HepG2 (cell line): Measurements from ENCODE around the gene AHCYL1. TPM values are rescaled to one million over a fixed set of nuclear protein-coding genes. Genes with fewer than 3 reads are reported as not detected.
A peak's percentile ranks its signal among the peaks of the same experiment; 100 is the strongest.

Experiments
- CHD4 ChIP-seq: fragments of 200-600 bp; sonication (generic); IDR thresholded peaks from 2 replicates; pipeline ENCODE4 v1.7.0; 2017; ENCODE audit warnings: mild to moderate bottlenecking, low read length, borderline replicate concordance
- HIC2 ChIP-seq: sonication (generic); formaldehyde crosslinking; IDR thresholded peaks from 2 replicates; pipeline ENCODE4 v1.9.0; 2022; ENCODE audit warnings: low read depth, missing genetic modification reagents
- HIVEP1 ChIP-seq: sonication (generic); formaldehyde crosslinking; IDR thresholded peaks from 2 replicates; pipeline ENCODE4 v1.4.0; 2020; ENCODE audit warnings: mild to moderate bottlenecking, missing genetic modification reagents
- NFE2L1 ChIP-seq: sonication (generic); formaldehyde crosslinking; IDR thresholded peaks from 2 replicates; pipeline ENCODE4 v1.4.0; 2020; ENCODE audit warnings: missing genetic modification reagents, mild to moderate bottlenecking, borderline replicate concordance
- ZBTB14 ChIP-seq: sonication (generic); formaldehyde crosslinking; IDR thresholded peaks from 2 replicates; pipeline ENCODE4 v1.4.0; 2020; ENCODE audit warnings: missing genetic modification reagents
- ZBTB46 ChIP-seq: sonication (generic); formaldehyde crosslinking; IDR thresholded peaks from 2 replicates; pipeline ENCODE4 v1.4.0; 2020; ENCODE audit warnings: mild to moderate bottlenecking, missing genetic modification reagents, borderline replicate concordance
- ZNF264 ChIP-seq: sonication (generic); formaldehyde crosslinking; IDR thresholded peaks from 2 replicates; pipeline ENCODE4 v1.4.0; 2020; ENCODE audit warnings: missing genetic modification reagents
- ZNF710 ChIP-seq: sonication (generic); formaldehyde crosslinking; IDR thresholded peaks from 2 replicates; pipeline ENCODE4 v1.5.0; 2020; ENCODE audit warnings: mild to moderate bottlenecking, missing genetic modification reagents, borderline replicate concordance
- ZNF839 ChIP-seq: sonication (generic); formaldehyde crosslinking; IDR thresholded peaks from 2 replicates; pipeline ENCODE4 v1.4.0; 2020; ENCODE audit warnings: missing genetic modification reagents, mild to moderate bottlenecking, borderline replicate concordance
- ZNF850 ChIP-seq: sonication (generic); formaldehyde crosslinking; conservative IDR thresholded peaks from 2 replicates; pipeline ENCODE4 v1.9.0; 2021; ENCODE audit warnings: mild to moderate bottlenecking, missing genetic modification reagents
- ZSCAN25 ChIP-seq: sonication (generic); formaldehyde crosslinking; IDR thresholded peaks from 2 replicates; pipeline ENCODE4 v1.8.0; 2022; ENCODE audit warnings: mild to moderate bottlenecking, missing genetic modification reagents
- polyA plus RNA-seq, 8 experiments: library from polyadenylated mRNA; depleted of rRNA in 3 of 8; stranded (reverse) in 7 of 8; unstranded in 1 of 8; fragments of >200 nt; fragmentation: Illumina TruSeq in 4 of 8; extraction: Trizol in 4 of 8; gene quantifications; 2 replicates each; pipeline versions ENCODE4 v1.2.1 to v1.2.3, GENCODE V29; 2011 to 2016; ENCODE audit warnings: low read depth in 4 of 8, missing spikeins in 1 of 8, mixed read lengths in 1 of 8; ENCODE audit not compliant: insufficient read depth in 1 of 8
- total RNA-seq, 5 experiments: library from RNA; depleted of rRNA; stranded (reverse); fragments of >200 nt; fragmentation: Illumina TruSeq; extraction: Trizol; gene quantifications; 2 replicates each; pipeline ENCODE4 v1.2.3, GENCODE V29; 2016; ENCODE audit warnings: low read depth in 1 of 5
- TF ChIP-seq, protein P1 (sequence below): IDR thresholded peaks from 2 replicates; pipeline ENCODE4 v1.6.1; 2012; ENCODE audit warnings: low read length, improper control_type of control experiment
- TF ChIP-seq, protein P2 (sequence below): sonication (generic); formaldehyde crosslinking; IDR thresholded peaks from 2 replicates; pipeline ENCODE4 v1.5.1; 2020; ENCODE audit warnings: mild to moderate bottlenecking, missing genetic modification reagents, moderate library complexity
- TF ChIP-seq, protein P3 (sequence below): sonication (generic); formaldehyde crosslinking; conservative IDR thresholded peaks from 2 replicates; pipeline ENCODE4 v1.4.0; 2020; ENCODE audit warnings: missing genetic modification reagents

The AHCYL1 gene
- total and polyA plus RNA-seq, 2 of the 13 experiments (the other 11 are each of a cell fraction or from before 2014, with no cell fraction given): 40.9 to 76.3 TPM

DNA sequence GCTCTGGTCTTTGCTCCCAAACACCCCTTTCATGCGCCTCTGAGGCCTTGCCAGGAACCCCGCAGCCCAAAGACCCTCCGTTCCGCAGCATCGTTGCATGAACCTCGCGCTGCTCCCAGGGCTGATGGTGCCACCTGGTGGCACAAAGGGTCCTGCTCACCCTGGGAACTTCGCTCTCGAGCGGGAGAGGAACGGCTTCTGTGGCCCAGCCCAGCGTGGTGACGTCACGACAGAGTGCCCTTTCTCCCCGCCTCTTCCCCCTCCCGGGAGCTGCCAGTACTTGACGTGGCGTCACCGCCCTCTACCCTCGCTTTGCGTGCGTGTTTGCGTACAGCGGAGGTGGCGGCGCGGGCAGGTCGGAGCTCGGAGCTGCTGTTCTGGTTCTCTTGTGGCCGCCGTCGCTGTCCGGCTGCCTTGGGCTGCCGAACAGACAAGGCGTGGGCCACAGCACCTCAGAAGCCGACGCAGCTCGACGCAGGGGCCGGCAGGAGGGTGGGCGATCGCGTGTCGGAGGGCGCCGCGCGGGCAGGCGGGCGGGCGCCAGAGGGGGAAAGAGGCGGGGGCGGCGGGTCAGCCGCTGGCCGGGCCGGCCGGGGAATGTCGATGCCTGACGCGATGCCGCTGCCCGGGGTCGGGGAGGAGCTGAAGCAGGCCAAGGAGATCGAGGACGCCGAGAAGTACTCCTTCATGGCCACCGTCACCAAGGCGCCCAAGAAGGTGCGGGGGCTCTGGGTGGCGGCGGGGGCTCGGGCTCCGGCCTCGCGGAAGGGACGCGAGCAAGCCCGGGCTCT is at the start of gene AHCYL1 (continued):
- TF ChIP-seq HIC2 (CRISPR knock-in tag) (no peak; the same call in 1 of the 2 replicates), ZNF710 (CRISPR knock-in tag) (no peak), NFE2L1 (CRISPR knock-in tag) (no peak), ZBTB14 (CRISPR knock-in tag) (peak; percentile 47; the same call in 1 of the 2 replicates), ZNF839 (CRISPR knock-in tag) (no peak; the same call in 1 of the 2 replicates), ZNF264 (0 out of 2 replicates have a peak, but pooled peaks have one; percentile 40), CHD4 (no peak), HIVEP1 (CRISPR knock-in tag) (peak; percentile 37; the same call in 1 of the 2 replicates), ZBTB46 (no peak), ZSCAN25 (CRISPR knock-in tag) (peak; percentile 62; the same call in 1 of the 2 replicates), ZNF850 (no peak)
- TF ChIP-seq, protein P1, sequence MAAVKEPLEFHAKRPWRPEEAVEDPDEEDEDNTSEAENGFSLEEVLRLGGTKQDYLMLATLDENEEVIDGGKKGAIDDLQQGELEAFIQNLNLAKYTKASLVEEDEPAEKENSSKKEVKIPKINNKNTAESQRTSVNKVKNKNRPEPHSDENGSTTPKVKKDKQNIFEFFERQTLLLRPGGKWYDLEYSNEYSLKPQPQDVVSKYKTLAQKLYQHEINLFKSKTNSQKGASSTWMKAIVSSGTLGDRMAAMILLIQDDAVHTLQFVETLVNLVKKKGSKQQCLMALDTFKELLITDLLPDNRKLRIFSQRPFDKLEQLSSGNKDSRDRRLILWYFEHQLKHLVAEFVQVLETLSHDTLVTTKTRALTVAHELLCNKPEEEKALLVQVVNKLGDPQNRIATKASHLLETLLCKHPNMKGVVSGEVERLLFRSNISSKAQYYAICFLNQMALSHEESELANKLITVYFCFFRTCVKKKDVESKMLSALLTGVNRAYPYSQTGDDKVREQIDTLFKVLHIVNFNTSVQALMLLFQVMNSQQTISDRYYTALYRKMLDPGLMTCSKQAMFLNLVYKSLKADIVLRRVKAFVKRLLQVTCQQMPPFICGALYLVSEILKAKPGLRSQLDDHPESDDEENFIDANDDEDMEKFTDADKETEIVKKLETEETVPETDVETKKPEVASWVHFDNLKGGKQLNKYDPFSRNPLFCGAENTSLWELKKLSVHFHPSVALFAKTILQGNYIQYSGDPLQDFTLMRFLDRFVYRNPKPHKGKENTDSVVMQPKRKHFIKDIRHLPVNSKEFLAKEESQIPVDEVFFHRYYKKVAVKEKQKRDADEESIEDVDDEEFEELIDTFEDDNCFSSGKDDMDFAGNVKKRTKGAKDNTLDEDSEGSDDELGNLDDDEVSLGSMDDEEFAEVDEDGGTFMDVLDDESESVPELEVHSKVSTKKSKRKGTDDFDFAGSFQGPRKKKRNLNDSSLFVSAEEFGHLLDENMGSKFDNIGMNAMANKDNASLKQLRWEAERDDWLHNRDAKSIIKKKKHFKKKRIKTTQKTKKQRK: no peak
- TF ChIP-seq, protein P2, sequence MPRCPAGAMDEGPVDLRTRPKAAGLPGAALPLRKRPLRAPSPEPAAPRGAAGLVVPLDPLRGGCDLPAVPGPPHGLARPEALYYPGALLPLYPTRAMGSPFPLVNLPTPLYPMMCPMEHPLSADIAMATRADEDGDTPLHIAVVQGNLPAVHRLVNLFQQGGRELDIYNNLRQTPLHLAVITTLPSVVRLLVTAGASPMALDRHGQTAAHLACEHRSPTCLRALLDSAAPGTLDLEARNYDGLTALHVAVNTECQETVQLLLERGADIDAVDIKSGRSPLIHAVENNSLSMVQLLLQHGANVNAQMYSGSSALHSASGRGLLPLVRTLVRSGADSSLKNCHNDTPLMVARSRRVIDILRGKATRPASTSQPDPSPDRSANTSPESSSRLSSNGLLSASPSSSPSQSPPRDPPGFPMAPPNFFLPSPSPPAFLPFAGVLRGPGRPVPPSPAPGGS (CRISPR knock-in tag): peak; percentile 84
- TF ChIP-seq, protein P3, sequence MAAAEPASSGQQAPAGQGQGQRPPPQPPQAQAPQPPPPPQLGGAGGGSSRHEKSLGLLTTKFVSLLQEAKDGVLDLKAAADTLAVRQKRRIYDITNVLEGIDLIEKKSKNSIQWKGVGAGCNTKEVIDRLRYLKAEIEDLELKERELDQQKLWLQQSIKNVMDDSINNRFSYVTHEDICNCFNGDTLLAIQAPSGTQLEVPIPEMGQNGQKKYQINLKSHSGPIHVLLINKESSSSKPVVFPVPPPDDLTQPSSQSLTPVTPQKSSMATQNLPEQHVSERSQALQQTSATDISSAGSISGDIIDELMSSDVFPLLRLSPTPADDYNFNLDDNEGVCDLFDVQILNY (CRISPR knock-in tag): no peak; the same call in 1 of the 2 replicates
